DMS153 (cell line): ENCODE data around the gene FGF14.

ENCODE experiments used
- DNase-seq: peaks from one replicate; lab custom pipeline; 2025; lab: John Stamatoyannopoulos, UW

Gene FGF14

GRCh38 chr13:102367836-102368235 is 34.0 kb downstream of the FGF14 start:
- DNase-seq: no peak

DNA sequence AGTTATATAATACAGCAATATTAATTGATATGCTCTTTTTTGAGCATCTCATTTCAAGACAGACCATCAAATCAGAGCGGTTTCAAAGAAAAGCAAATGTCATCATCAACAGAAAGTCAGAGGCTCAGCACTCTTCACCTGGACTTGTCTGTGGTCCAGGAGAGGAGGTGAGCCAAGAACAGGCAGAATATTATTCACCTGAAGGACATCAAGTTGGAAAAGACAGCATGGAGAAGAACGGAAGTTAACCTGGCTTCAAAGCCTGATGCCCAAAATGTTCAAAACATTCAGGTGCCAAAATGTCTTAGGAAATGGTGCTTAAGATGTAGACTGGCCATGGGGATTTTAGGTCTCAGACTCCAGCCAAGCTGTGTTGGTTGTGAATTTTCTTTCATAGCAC is 40.7 kb downstream of the FGF14 start:
- no peak for DNase-seq

DNA sequence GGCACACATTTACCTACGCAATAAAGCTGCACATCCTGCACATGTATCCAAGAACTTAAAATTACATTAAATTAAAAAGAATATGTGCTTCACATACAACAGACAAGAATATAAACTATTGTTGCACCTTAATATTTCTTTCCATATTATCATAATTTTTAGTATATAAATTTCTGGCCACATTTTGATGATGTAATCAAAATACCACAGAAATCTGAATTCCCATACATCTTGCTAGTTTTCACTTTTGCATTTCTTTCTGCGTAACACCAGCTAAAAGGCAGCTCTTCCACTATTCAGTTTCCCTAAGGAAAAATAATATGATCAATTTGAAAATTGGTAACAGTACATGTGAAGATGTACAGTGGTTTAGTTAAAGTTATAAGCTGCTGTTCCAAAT is 42.6 kb downstream of the FGF14 start:
- DNase-seq: no peak

DNA sequence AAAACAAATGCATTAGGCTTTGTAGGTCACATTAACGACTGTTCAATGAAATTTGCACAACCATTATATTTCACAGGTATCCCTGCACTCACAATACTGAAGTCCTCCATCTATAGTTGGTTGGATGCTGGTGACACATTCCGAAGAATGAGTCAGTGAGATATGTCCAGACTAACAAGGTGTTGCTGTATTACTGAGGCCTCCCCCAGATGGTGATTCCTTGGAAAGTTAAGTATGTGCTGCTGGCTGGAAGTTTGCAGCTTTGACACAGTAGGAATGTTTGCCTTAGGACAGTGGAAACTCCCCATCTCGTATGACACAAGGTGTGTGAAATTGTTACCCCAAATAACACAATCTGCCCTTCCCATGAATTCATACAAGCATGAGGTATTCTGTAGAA is 46.6 kb downstream of the FGF14 start:
- no peak for DNase-seq

- DNase-seq: no peak
Measured at GRCh38 chr13:102354011-102354410, 47.8 kb downstream of the FGF14 start.

DNA sequence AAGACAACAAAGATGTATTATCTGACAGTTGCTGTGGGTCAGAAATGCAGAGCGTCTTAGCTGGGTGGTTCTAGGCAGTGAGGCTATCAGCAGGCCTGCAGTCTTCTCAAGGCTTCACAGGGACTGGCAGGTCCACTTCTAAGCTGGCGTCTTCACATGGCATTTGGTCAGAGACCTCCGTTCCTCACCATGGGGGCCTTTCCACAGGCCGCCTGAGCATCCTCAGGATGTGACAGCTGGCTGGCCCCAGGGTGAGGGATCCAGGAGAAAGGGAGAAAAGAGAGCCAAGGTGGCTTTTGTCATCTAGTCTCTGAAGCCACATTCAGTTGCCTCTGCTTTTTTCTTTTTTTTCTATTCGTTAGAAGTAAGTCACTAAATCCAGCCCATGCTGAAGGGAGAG is 50.3 kb downstream of the FGF14 start:
- no peak for DNase-seq

DNA sequence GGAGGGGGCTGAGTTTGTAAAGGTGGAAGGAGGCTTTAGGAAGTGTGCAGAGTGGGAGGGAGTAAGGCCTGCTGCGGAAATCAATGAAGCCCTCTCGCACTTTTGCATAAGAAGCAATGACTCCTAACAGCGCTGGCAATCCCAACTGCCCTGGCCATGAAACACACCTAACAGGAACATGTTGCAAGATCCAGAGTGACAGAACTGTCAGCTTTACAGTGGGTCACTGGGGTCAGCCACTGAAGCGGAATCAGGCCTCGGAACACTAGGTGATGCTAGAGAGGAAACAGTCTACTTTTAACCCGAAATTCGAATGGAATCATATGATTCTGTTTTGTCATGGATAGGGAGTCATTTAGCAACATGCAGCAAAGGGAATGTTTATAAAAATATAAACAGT is 54.4 kb downstream of the FGF14 start:
- no peak for DNase-seq

DNA sequence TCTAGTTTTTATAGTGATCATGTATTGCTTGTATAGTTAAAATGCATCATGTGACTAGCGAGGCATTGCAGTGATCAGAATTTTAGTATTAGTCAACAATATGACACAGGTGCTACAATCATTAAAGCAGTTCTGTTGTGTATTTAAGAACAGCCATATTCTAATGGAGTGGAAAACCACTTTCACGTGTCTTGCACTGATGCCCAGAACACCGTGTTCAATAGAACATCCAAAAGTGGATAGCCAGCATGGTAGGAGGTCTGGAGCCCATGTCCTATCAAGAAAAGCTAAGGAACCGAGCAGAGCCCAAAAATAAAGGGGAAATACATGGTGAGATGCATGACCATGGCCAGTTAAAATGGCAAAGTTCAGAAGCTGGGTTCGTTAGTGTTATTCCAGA is 55.1 kb downstream of the FGF14 start:
- no peak for DNase-seq

DNA sequence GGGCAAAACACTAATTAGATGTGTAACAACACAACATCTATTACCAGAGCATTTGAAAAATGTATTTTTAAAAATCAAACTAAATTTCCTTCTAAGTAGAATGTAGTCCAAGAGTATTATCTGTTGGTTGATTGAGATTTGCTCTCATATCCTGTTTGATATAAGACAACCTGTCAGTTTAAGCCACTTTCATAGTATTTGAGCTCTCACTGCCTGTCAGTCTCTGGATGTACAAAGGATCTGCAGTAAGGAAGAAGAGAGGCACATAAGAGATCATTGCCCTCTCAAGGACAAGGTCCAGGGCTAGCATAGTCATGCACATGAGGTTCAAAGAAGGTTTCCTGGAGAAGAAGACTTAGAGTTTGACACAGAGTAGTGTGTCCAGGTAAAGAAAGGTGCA is 57.4 kb downstream of the FGF14 start:
- no peak for DNase-seq

DNA sequence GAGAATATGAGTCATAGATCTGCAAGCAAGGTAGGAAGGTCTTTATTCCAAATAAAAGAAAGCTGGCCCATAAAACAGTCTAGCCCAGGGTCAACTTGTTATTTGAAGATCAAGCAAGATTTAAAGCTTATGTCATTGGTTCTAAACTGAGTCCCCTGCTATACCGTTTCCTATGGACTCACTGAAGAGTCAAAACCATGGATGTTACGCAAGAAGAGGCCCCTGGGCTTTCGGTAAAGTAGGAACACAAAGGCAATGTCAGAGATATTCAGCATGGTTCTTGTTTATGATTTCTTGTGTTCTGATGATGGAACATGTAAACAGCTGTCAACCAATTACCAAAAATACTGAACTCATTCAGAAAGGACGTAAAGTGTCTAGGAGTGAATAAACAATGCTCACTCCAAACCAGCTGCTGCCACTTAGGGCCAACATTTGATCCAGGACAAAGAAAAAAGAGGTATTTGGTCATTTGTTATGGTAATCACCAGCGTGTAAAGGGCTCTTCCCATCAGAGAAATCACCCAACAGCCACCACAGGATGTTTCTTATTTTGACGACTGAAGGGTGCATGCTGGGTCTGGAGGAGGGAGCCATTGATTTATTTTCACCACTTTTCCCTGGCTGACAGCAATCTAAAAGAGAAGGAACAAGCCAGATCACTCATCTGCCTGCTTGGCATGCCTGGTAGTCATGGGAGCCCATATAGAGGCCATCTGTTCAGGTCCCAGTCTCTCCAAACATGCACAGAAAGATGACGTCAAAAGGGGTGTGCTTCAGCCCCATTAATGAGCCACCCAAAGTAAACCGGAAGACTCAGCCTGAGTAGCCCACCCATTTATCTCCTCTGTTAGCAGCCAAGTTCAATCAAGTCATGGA is 68.3 kb downstream of the FGF14 start:
- DNase-seq: peak; percentile 71

DNA sequence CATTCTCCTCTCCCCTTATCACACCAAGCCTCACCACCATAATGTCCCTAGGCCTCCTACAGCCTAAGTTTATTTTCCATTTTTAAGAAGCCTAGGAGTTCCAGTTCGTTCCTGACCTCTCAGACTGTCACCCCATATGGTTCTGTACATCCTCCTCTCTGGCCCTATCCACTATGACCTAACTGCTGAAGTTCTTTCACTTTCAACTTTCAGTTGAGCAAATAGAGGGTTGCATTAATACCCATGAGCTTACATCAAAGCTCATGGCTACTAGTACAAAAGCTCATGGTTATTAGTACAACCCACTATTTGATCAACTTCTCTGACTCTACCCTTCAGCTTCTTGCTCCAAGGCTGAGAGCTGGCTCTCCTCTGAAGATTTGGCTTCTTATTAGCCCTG is 72.9 kb downstream of the FGF14 start:
- no peak for DNase-seq

DNA sequence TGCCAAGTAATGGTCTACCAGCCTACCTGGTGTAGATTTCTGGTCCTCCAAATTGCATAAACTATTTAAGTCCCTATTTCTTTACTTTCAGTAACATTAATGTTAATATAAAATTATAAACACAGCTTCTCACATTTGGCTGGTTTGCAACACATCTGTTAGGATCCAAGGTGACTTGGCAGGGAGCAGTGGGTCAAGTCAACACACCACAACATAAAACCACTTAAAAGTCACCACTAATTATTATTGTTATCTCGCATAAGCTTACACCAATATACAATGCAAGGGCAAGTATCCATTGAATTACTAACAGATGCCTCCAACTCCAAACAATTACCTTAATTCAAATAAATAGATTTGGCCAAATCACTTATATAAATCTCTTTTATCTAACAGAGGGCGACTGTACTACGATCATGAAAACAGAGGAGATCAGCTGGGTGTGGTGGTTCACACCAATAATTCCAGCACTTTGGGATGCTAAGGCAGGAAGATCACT is 74.7 kb downstream of the FGF14 start:
- no peak for DNase-seq

DNA sequence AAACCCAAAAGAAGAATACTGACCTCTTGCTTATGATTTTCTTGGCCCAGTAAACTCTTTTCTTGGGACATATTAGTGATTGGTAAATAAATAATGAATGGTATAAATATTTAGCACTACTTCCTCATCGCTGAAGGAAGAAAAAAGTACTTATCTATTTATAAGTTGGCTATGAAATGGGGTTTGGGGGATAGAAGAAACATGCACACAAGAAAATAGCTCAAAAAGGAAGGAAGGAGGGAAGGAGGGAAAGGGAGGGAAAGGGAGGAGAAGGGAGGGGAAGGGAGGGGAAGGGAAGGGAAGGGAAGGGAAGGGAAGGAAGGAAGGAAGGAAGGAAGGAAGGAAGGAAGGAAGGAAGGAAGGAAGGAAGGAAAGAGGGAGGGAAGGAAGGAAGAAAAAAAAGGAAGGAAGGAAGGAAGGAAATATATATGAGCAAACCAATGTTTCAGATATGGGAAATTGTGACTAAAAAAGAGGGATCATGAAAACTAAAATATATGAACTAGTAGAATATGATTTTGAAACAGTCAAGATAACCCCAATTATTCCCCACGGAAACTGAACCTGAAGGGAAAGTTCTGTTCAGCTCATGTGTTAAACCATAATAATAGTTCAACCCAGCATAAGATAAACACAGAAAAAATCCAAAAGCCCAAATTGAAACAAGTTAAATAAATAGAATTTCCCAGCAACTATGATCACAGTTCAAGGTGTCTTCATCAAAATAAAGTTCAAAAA is 75.3 kb downstream of the FGF14 start:
- no peak for DNase-seq

DNA sequence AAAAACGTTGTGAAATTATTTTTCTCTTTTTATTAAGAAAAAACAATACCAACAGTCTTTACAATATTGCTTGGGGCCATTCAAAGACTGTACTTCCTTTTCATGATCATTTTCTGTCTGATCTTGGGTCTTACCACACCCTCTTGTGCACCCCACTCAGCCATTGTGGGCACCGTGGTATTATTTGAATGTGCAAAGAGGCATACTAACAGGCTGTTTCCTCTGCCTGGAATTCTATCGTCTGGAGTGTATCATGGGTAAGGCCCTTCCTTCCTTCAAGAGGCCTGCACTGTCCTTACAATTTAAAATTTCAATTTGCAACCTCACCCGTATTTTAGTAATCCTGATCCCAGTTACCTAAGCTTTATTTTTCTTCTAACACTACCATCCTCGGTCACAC is 76.5 kb downstream of the FGF14 start:
- DNase-seq: no peak

- no peak for DNase-seq
Measured at GRCh38 chr13:102323505-102323904, 78.3 kb downstream of the FGF14 start.

DNA sequence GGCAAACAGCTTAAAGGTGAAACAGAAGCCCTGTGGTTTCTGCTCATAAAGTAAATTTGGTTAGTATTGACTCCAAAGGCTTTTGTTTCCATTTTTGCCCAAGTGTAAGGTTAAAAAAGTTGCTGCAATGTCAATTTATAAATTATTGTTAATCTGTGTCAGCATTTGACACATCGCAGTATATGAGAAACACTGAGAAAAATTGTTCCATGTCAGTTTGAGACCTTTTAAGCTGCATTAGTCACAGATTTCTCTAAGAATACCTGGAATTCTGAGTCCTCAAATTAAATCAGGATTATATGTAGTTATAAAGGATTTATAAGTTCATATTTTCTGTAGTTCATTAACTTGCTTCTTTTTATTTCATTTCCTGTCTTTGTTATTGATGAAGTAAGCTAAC is 78.8 kb downstream of the FGF14 start:
- DNase-seq: no peak

GRCh38 chr13:102322211-102322610 is 79.6 kb downstream of the FGF14 start:
- no peak for DNase-seq

- DNase-seq: no peak
Measured at GRCh38 chr13:102318233-102318632, 83.6 kb downstream of the FGF14 start.

GRCh38 chr13:102317593-102317992 is 84.3 kb downstream of the FGF14 start:
- DNase-seq: no peak

- no peak for DNase-seq
Measured at GRCh38 chr13:102316732-102317131, 85.1 kb downstream of the FGF14 start.

- DNase-seq: no peak
Measured at GRCh38 chr13:102312841-102313240, 89.0 kb downstream of the FGF14 start.

GRCh38 chr13:102311901-102312300 is 89.9 kb downstream of the FGF14 start:
- DNase-seq: no peak

DNA sequence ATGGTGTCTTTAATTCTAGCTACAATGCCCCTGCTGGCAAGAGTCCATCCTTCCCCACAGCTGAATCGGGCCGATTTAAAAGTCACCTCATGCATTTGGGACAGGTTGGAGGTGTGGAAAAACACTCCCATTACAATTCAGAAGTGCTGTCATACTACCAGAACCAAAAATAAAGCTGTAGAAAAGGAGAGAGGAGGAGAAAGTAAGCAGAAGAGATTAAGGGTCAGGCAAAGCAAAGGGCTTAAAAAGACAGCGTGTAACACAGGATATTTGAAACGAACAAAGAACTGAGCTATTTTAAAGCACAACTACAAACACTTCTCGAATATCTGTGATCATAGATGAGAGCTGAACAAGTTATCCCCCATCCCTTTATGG is 90.4 kb downstream of the FGF14 start:
- DNase-seq: no peak
